Lung (tissue), 4 donors: ENCODE measurements around the gene IFI16. TPM values are rescaled to one million over a fixed set of nuclear protein-coding genes. Genes with fewer than 3 reads are reported as not detected.

ENCODE experiments used
- polyA plus RNA-seq, 2 donors: library from polyadenylated mRNA; stranded (reverse); fragments of 200-250 nt; gene quantifications; one replicate each; pipeline ENCODE4 v1.2.1, GENCODE V29; 2013
- total RNA-seq, 2 donors: library from RNA; depleted of rRNA in 1 of 2; stranded (reverse); fragments of >200 nt in 1 of 2; gene quantifications; one replicate each; pipeline ENCODE4 v1.2.1, GENCODE V29; 2014 to 2021
- donor health status: Bipolar disorder and iron deficiency.
- donor health status: healthy.
- donor health status: DM: yes; HTN: yes; CAD: no.

IFI16 gene
- total and polyA plus RNA-seq, 4 donors = 60.7 to 124 (median 81.4) TPM

Other genes starting within 250 kb of the IFI16 start
- under 1 TPM in 1 of 2 donors, not detected in 1; 0.80 TPM for gene OR6N1, start 237.7 kb upstream of the IFI16 start, total RNA-seq
- 1 to 10 TPM in 1 of 2 donors, not detected in 1; 8.7 TPM for gene OR6N1, start 237.7 kb upstream of the IFI16 start, polyA plus RNA-seq
- gene OR6N2, start 228.7 kb upstream of the IFI16 start, total RNA-seq = not detected
- not detected for gene OR6N2, start 228.7 kb upstream of the IFI16 start, polyA plus RNA-seq
- 10 to 100 TPM; 25.0 to 27.2 TPM for gene MNDA, start 178.6 kb upstream of the IFI16 start, total RNA-seq
- gene MNDA, start 178.6 kb upstream of the IFI16 start, polyA plus RNA-seq = 100 to 1,000 TPM in 1 of 2 donors, 1 to 10 TPM in 1; 8.5 to 108 TPM
- 1 to 10 TPM in 1 of 2 donors, under 1 TPM in 1; 0.95 to 2.4 TPM for gene PYHIN1, start 78.4 kb upstream of the IFI16 start, total RNA-seq
- gene PYHIN1, start 78.4 kb upstream of the IFI16 start, polyA plus RNA-seq = under 1 TPM; 0.43 to 0.94 TPM
- gene AIM2, start 66.9 kb downstream of the IFI16 start, total RNA-seq = 1 to 10 TPM in 1 of 2 donors, under 1 TPM in 1; 0.97 to 1.8 TPM
- gene AIM2, start 66.9 kb downstream of the IFI16 start, polyA plus RNA-seq = 1 to 10 TPM in 1 of 2 donors, under 1 TPM in 1; 0.47 to 2.9 TPM
- gene CADM3, start 161.7 kb downstream of the IFI16 start, total RNA-seq = 1 to 10 TPM; 2.2 to 3.7 TPM
- 1 to 10 TPM in 1 of 2 donors, under 1 TPM in 1; 0.89 to 2.9 TPM for gene CADM3, start 161.7 kb downstream of the IFI16 start, polyA plus RNA-seq
- gene ACKR1, start 195.0 kb downstream of the IFI16 start, total RNA-seq = 10 to 100 TPM; 12.1 to 40.9 TPM
- gene ACKR1, start 195.0 kb downstream of the IFI16 start, polyA plus RNA-seq = 100 to 1,000 TPM in 1 of 2 donors, 10 to 100 TPM in 1; 65.2 to 119 TPM